Glutamatergic neuron (in vitro differentiated cells): ENCODE measurements around the gene CPSF3. TPM values are rescaled to one million over a fixed set of nuclear protein-coding genes. Genes with fewer than 3 reads are reported as not detected.
A peak's percentile ranks its signal among the peaks of the same experiment; 100 is the strongest.

ENCODE experiments used
- DNase-seq: peaks from one replicate; pipeline ENCODE4 v3.0.0; 2022
- H3K27ac Mint-ChIP-seq: one replicate; pipeline ENCODE4 v1.8.0; 2020; ENCODE audit warnings: mild to moderate bottlenecking, mixed read lengths, inconsistent platforms; ENCODE audit not compliant: unreplicated experiment
- H3K27me3 Mint-ChIP-seq: one replicate; pipeline ENCODE4 v1.8.0; 2020; ENCODE audit warnings: mild to moderate bottlenecking, moderate library complexity, mixed read lengths, inconsistent platforms; ENCODE audit not compliant: unreplicated experiment
- H3K36me3 Mint-ChIP-seq: one replicate; pipeline ENCODE4 v1.8.0; 2020; ENCODE audit warnings: mild to moderate bottlenecking, mixed read lengths, inconsistent platforms; ENCODE audit not compliant: unreplicated experiment
- H3K4me1 Mint-ChIP-seq: one replicate; pipeline ENCODE4 v1.8.0; 2020; ENCODE audit warnings: mild to moderate bottlenecking, low read depth, mixed read lengths, inconsistent platforms; ENCODE audit not compliant: unreplicated experiment
- H3K4me3 Mint-ChIP-seq: one replicate; pipeline ENCODE4 v1.8.0; 2020; ENCODE audit warnings: mild to moderate bottlenecking, mixed read lengths, inconsistent platforms; ENCODE audit not compliant: unreplicated experiment
- H3K9me3 Mint-ChIP-seq: one replicate; pipeline ENCODE4 v1.8.0; 2020; ENCODE audit warnings: mild to moderate bottlenecking, moderate library complexity, mixed read lengths, inconsistent platforms; ENCODE audit not compliant: unreplicated experiment
- total RNA-seq: library from RNA; stranded (reverse); fragmentation: NEBNext Ultra II Directional; extraction: Animal tissue kit (Norgen Biotek cat#: 25700); gene quantifications from one replicate; pipeline ENCODE4 v1.2.1, GENCODE V29; 2021; ENCODE audit not compliant: unreplicated experiment
- TF ChIP-seq, protein P1 (sequence below): fragments of 200-600 bp; sonication (generic); IDR thresholded peaks from one replicate; pipeline ENCODE4 v1.5.0; 2021; ENCODE audit not compliant: partially characterized antibody, unreplicated experiment

Gene CPSF3
- total RNA-seq, 1 donor from 2014 or later, result 33.3 TPM

DNA sequence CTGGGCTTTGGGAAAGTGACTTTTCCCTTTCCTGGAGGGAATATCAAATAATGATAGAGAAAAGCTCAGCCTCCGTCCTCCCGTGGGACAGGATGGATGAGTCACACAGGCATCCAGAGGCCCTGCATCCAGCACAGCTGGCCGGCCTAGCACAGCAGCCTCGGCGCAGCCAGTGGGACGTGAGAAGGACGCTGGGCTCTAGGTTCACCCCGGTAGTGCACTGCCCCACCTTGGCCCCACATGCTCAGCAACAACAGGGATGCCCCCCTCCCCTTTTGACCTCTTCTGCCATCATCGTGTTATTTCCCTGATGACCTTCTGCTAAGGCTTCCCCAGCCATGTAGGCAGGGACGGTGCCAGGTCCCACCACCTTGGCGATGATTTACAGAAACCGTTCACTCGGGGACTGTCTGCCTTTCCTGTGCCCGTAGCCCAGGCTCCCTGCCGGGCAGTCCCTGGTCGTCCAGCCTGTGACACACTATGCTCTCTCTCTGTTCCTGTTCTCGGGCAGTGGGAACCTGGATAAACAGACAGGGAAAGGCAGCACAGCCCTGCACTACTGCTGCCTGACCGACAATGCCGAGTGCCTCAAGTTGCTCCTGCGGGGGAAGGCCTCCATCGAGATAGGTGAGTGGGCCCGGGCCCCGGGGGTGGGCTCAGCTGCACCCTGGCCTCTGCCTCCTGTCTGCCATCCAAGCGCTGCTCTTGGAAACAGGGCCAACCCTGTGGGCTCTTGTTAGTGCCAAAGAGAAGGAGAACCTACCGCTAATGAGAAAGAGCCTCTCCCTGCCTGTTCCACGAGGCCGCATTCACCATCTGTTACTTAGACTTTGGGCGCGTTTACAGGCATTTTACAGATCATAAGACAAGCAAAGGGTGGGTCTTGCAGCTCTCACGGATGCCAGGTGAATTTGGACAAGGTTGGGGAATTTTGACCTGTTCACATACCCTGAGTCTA is 44.7 kb upstream of the CPSF3 start:
- Mint-ChIP-seq H3K27ac (no peak overlapping the region), H3K9me3 (peaks cover 2% of the 10 kb centered on the region), H3K4me3 (no peak overlapping the region), H3K27me3 (peaks cover 4% of the 10 kb centered on the region), H3K4me1 (no peaks in the 10 kb centered on the region), H3K36me3 (no peaks in the 10 kb centered on the region)
- peak; percentile 67 for DNase-seq
- TF ChIP-seq, protein P1, sequence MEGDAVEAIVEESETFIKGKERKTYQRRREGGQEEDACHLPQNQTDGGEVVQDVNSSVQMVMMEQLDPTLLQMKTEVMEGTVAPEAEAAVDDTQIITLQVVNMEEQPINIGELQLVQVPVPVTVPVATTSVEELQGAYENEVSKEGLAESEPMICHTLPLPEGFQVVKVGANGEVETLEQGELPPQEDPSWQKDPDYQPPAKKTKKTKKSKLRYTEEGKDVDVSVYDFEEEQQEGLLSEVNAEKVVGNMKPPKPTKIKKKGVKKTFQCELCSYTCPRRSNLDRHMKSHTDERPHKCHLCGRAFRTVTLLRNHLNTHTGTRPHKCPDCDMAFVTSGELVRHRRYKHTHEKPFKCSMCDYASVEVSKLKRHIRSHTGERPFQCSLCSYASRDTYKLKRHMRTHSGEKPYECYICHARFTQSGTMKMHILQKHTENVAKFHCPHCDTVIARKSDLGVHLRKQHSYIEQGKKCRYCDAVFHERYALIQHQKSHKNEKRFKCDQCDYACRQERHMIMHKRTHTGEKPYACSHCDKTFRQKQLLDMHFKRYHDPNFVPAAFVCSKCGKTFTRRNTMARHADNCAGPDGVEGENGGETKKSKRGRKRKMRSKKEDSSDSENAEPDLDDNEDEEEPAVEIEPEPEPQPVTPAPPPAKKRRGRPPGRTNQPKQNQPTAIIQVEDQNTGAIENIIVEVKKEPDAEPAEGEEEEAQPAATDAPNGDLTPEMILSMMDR, result no peak

DNA sequence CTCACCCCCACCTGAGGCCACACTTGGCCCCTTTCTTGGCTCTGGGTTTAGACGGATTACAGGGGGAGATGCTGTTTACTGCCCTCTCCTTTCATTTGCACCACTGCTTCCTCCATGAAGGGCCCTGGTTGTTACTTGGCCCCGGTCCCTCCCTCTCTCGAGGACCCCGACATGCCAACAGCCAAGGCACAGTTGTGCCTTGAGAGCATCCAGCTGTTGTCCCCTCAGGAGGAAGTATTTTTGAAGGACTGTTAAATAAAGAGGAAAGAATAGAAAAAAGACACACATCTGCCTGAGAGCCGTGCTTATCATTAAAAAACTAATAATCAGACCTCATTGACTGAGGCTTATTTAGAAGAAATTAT is 44.1 kb upstream of the CPSF3 start:
- Mint-ChIP-seq H3K4me1 (no peaks in the 10 kb centered on the region), H3K36me3 (no peaks in the 10 kb centered on the region), H3K9me3 (peaks cover 2% of the 10 kb centered on the region), H3K4me3 (no peak overlapping the region), H3K27me3 (peaks cover 4% of the 10 kb centered on the region), H3K27ac (no peak overlapping the region)
- no peak for DNase-seq
- TF ChIP-seq, protein P1, result no peak

DNA sequence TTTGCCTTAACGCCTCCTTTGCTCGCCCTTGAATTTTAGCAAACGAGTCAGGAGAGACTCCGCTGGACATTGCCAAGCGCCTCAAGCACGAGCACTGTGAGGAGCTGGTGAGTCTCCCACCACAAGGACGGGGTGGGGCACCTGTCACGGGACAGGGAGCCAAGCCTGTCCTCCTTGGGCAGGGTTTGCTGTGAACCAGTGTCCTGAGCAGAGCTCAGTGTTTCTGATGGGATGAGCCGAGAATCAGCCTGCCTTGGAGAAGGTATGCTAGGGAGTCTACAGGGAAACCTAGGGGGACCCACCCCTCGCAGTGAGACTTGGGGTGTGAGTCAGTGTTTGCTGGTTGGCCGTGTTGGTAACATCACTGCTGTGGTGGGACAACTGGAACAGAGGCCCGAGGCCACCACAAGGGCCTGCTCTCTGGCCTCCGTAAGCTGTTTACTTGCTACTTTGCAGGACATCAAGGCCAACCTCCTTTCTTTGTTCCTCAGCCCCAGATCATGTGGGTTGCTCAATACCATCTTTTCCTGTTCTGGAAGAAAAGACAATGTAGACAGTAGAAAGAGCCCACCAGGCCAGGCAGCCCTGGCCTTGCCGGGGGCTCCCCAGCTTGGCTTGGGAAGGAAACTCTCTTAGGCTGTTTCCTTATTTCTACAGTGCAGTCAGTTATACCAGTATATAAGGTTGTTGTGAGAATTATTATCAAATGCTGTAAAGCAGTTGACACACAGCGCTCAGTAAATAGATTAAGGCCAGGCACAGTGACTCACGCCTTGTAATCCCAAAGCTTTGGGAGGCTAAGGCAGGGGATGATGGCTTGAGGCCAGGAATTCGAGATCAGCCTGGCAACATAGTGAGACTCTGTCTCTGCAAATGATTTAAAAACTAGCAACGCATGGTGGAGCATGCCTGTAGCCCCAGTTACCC is 42.5 kb upstream of the CPSF3 start:
- Mint-ChIP-seq H3K36me3 (no peaks in the 10 kb centered on the region), H3K4me3 (no peak overlapping the region), H3K27me3 (peaks cover 4% of the 10 kb centered on the region), H3K4me1 (no peaks in the 10 kb centered on the region), H3K27ac (no peak overlapping the region), H3K9me3 (peaks cover 2% of the 10 kb centered on the region)
- DNase-seq, result no peak
- TF ChIP-seq, protein P1, result no peak

DNA sequence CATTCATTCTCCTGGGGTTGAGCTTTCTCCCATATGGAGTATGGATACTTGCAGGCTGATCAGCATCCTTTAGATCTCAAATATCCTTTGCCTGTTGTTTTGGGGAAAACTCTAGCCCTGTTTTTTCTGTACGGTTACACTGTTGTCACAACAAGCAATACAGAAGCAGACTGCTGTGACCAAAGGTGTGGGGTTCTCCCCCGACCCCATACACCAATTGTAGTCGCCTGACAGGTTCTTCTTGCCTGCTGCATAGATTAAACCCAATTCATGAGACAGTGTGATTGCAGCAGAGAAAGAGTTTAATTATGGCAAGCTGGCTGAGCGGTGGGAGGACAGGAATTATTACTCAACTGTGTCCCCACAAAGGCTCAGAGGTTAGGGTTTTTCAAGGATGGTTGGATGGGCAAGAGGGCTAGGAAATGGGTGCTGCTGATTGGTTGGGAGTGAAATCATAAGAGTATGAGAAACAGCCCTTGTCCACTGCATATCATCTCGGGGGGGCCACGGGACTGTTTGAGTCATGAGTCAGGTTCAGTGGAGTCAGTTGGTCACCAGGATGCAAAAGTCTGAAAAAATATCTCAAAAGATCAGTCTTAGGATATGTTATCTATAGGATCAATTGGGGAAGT is 40.7 kb upstream of the CPSF3 start:
- no peak overlapping the region for H3K27ac Mint-ChIP-seq
- H3K4me3 Mint-ChIP-seq, result no peak overlapping the region
- H3K27me3 Mint-ChIP-seq, result peaks cover 4% of the 10 kb centered on the region

More for the DNA sequence above, 40.7 kb upstream of the CPSF3 start:
- TF ChIP-seq, protein P1, result no peak
- no peak for DNase-seq
- Mint-ChIP-seq H3K36me3 (no peaks in the 10 kb centered on the region), H3K9me3 (no peaks in the 10 kb centered on the region), H3K4me1 (no peaks in the 10 kb centered on the region)
